ENCODE data around the gene UBE2U. TPM values are rescaled to one million over a fixed set of nuclear protein-coding genes. Genes with fewer than 3 reads are reported as not detected.

Gene UBE2U
- total RNA-seq, 1 donor from 2014 or later: not detected

DNA sequence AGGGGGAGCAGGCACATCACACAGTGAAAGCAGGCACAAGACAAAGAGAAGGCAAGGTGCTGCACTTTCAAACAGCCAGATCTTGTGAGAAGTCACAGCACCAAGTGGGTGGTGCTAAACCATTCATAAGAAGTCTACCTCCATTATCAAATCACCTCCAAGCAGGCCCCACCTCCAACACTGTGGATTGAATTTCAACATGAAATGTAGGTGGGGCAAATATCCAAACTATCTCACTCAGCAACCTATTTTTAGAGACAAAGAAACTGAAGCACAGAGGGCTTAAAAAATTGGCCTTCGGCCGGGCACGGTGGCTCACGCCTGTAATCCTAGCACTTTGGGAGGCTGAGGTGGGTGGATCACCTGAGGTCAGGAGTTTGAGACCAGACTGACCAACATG is 90.4 kb downstream of the UBE2U start:
- no peak for DNase-seq
- Histone ChIP-seq H3K36me3 (no peaks in the 10 kb centered on the region), H3K27ac (no peak overlapping the region), H3K4me3 (no peak overlapping the region), H3K4me1 (no peaks in the 10 kb centered on the region), H3K9me3 (no peaks in the 10 kb centered on the region), H3K27me3 (ENCODE audit: low read depth) (no peaks in the 10 kb centered on the region)
- no peak for ATAC-seq
- intact Hi-C loops (cut with DNase I): no loop called here
- TF ChIP-seq, protein P1, sequence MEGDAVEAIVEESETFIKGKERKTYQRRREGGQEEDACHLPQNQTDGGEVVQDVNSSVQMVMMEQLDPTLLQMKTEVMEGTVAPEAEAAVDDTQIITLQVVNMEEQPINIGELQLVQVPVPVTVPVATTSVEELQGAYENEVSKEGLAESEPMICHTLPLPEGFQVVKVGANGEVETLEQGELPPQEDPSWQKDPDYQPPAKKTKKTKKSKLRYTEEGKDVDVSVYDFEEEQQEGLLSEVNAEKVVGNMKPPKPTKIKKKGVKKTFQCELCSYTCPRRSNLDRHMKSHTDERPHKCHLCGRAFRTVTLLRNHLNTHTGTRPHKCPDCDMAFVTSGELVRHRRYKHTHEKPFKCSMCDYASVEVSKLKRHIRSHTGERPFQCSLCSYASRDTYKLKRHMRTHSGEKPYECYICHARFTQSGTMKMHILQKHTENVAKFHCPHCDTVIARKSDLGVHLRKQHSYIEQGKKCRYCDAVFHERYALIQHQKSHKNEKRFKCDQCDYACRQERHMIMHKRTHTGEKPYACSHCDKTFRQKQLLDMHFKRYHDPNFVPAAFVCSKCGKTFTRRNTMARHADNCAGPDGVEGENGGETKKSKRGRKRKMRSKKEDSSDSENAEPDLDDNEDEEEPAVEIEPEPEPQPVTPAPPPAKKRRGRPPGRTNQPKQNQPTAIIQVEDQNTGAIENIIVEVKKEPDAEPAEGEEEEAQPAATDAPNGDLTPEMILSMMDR (IDR thresholded peaks at IDR 0.05): no peak

DNA sequence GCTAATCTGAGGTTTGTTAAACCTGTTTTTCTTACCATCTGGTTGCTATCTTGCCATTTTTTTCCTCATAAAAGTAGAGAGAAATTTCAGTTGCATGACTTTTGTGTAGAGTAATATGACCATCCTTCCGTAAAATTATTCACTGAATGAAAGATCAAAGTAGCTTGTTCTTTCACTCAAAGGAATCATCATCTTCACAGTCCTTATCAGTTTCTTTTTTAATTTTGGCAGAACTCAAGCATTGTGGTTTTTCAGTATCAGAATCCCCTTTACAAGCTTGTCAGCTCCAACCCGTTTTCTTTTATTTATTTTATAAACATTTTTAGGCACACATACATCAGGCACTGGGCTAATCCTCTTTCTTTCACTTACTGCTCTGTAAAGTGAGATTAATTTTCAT is 91.7 kb downstream of the UBE2U start:
- no peak for ATAC-seq
- intact Hi-C loops (cut with DNase I): no loop called here
- no peaks in the 10 kb centered on the region for H3K4me1 ChIP-seq
- no peak for DNase-seq
- no peaks in the 10 kb centered on the region for H3K9me3 ChIP-seq
- H3K4me3 ChIP-seq: no peak overlapping the region
- no peaks in the 10 kb centered on the region for H3K27me3 ChIP-seq (ENCODE audit: low read depth)
- no peaks in the 10 kb centered on the region for H3K36me3 ChIP-seq
- TF ChIP-seq, protein P1 (IDR thresholded peaks at IDR 0.05): no peak
- no peak overlapping the region for H3K27ac ChIP-seq

DNA sequence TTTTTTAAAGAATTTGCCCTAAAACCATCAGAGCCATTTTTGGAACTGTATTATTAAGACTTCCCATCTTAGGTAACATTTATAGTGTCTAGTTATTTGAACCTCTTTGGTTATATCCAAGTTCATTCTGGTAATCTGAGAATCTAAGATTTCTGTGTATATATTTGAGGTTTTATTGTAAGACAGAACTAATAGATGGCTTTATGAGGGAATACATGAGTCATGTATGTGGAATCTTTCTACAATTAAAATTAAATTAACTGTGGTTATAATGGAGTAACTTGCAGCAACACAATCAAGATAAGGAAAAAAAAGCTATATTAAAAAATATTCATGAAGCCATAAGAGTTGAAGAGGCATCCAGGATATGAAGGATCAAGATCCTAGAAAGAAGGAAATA is 92.1 kb downstream of the UBE2U start:
- Histone ChIP-seq H3K36me3 (no peaks in the 10 kb centered on the region), H3K27ac (no peak overlapping the region), H3K4me3 (no peak overlapping the region), H3K27me3 (ENCODE audit: low read depth) (no peaks in the 10 kb centered on the region), H3K9me3 (no peaks in the 10 kb centered on the region), H3K4me1 (no peaks in the 10 kb centered on the region)
- no peak for DNase-seq
- intact Hi-C loops (cut with DNase I): no loop called here
- ATAC-seq: no peak
- TF ChIP-seq, protein P1 (IDR thresholded peaks at IDR 0.05): no peak

- Histone ChIP-seq H3K27me3 (ENCODE audit: low read depth) (no peaks in the 10 kb centered on the region), H3K4me3 (no peak overlapping the region), H3K36me3 (no peaks in the 10 kb centered on the region), H3K27ac (no peak overlapping the region), H3K9me3 (no peaks in the 10 kb centered on the region), H3K4me1 (no peaks in the 10 kb centered on the region)
- TF ChIP-seq, protein P1 (IDR thresholded peaks at IDR 0.05): no peak
- intact Hi-C loops (cut with DNase I): no loop called here
- no peak for ATAC-seq
- DNase-seq: no peak
Observed at GRCh38 chr1:64296459-64296858, 93.0 kb downstream of the UBE2U start.

GRCh38 chr1:64302194-64302593 is 98.8 kb downstream of the UBE2U start:
- no peak overlapping the region for H3K4me3 ChIP-seq
- H3K4me1 ChIP-seq: no peaks in the 10 kb centered on the region
- H3K9me3 ChIP-seq: no peaks in the 10 kb centered on the region
- TF ChIP-seq, protein P1 (IDR thresholded peaks at IDR 0.05): no peak
- no peak for ATAC-seq
- no peaks in the 10 kb centered on the region for H3K36me3 ChIP-seq
- H3K27ac ChIP-seq: no peak overlapping the region
- intact Hi-C loops (cut with DNase I): no loop called here
- H3K27me3 ChIP-seq (ENCODE audit: low read depth): no peaks in the 10 kb centered on the region
- DNase-seq: no peak

GRCh38 chr1:64302971-64303370 is 99.5 kb downstream of the UBE2U start:
- no peak for ATAC-seq
- no peaks in the 10 kb centered on the region for H3K9me3 ChIP-seq
- H3K4me1 ChIP-seq: no peaks in the 10 kb centered on the region
- no peaks in the 10 kb centered on the region for H3K36me3 ChIP-seq
- H3K4me3 ChIP-seq: no peak overlapping the region
- intact Hi-C loops (cut with DNase I): no loop called here
- no peak overlapping the region for H3K27ac ChIP-seq
- no peak for DNase-seq
- H3K27me3 ChIP-seq (ENCODE audit: low read depth): no peaks in the 10 kb centered on the region
- TF ChIP-seq, protein P1 (IDR thresholded peaks at IDR 0.05): no peak

All from lower lobe of right lung (tissue), 2 donors.